Fibroblast of pulmonary artery (primary cell): Measurements from ENCODE around the gene CHURC1.

ENCODE experiments used
- DNase-seq: peaks from one replicate; pipeline ENCODE4 v3.0.0-alpha.2; 2010; ENCODE audit warnings: low read depth
- H3K4me3 ChIP-seq: replicated peaks from 2 replicates; pipeline ENCODE4 v1.5.1; 2011; ENCODE audit warnings: low read depth, mild to moderate bottlenecking, control low read depth, low read length, moderate library complexity
- TF ChIP-seq, protein P1 (sequence below): IDR thresholded peaks from 2 replicates; pipeline ENCODE4 v1.5.1; 2011; ENCODE audit warnings: mild to moderate bottlenecking, control low read depth, low read length, inconsistent platforms; ENCODE audit errors: missing control alignments

Gene CHURC1

GRCh38 chr14:64870160-64870559, 44.1 kb upstream of the CHURC1 start:
- H3K4me3 ChIP-seq = no peak overlapping the region
- DNase-seq = no peak
- TF ChIP-seq, protein P1, sequence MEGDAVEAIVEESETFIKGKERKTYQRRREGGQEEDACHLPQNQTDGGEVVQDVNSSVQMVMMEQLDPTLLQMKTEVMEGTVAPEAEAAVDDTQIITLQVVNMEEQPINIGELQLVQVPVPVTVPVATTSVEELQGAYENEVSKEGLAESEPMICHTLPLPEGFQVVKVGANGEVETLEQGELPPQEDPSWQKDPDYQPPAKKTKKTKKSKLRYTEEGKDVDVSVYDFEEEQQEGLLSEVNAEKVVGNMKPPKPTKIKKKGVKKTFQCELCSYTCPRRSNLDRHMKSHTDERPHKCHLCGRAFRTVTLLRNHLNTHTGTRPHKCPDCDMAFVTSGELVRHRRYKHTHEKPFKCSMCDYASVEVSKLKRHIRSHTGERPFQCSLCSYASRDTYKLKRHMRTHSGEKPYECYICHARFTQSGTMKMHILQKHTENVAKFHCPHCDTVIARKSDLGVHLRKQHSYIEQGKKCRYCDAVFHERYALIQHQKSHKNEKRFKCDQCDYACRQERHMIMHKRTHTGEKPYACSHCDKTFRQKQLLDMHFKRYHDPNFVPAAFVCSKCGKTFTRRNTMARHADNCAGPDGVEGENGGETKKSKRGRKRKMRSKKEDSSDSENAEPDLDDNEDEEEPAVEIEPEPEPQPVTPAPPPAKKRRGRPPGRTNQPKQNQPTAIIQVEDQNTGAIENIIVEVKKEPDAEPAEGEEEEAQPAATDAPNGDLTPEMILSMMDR = no peak

GRCh38 chr14:64871344-64871743, 42.9 kb upstream of the CHURC1 start:
- no peak overlapping the region for H3K4me3 ChIP-seq
- no peak for DNase-seq
- TF ChIP-seq, protein P1 = no peak

DNA sequence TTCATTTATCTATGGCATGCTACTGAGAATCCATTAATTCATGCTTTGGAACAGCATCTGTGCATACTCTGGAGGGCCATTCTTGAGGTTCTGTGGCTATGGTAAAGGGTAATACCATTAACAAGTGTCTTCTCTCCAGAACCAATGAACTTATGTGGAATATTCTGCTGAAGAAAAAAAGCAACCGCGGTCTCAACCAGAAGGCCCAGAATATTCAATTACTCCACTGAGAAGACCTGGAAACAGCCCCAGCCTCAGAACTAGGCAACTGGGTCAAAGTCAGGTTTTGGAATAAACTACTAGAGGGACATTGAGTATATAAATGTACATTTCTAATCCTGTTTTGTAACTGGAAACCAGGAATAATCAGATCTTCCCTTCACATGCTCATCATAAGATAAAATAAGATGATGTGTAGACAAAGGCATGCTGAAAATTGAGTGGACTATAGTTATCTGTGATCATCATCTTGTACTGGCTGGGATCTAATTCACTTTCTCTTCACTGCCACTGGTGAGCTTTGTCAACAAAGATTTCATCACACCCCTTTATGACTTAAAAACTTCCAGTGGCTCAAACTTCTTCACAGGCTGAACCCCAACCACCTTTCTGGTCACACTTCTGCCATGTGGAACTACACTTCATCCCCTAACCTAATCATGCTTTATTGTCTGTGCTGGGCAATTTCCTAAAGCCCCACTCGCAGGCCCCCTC, 40.6 kb upstream of the CHURC1 start:
- no peak overlapping the region for H3K4me3 ChIP-seq
- TF ChIP-seq, protein P1 = no peak
- DNase-seq = no peak

GRCh38 chr14:64875350-64875749, 38.9 kb upstream of the CHURC1 start:
- DNase-seq = no peak
- no peak overlapping the region for H3K4me3 ChIP-seq
- TF ChIP-seq, protein P1 = no peak

- DNase-seq = no peak
- H3K4me3 ChIP-seq = no peak overlapping the region
- TF ChIP-seq, protein P1 = no peak
Observed at GRCh38 chr14:64877846-64878245, 36.4 kb upstream of the CHURC1 start.

GRCh38 chr14:64878837-64879634, 35.2 kb upstream of the CHURC1 start:
- TF ChIP-seq, protein P1 = no peak
- DNase-seq = no peak
- no peak overlapping the region for H3K4me3 ChIP-seq
